Calu3 (cell line): ENCODE data around the gene CGB2. TPM values are rescaled to one million over a fixed set of nuclear protein-coding genes. Genes with fewer than 3 reads are reported as not detected.
"Not testable (repeated sequence)": the region's sequence is repeated elsewhere in the genome, so short reads cannot be mapped to it uniquely, and the experiment has no call there.

Source experiments
- BruUV-seq: library from RNA; stranded (reverse); fragments of 400-500 nt; replicated peaks from 2 replicates; lab custom pipeline; 2021; lab: Mats Ljungman, UMichigan
- CTCF ChIA-PET: fragments of 300-600 bp; sonication (Branson Sonifier 250); formaldehyde crosslinking; loops from one replicate; lab custom pipeline; 2022; ENCODE audit warnings: antibody characterized with exemption; lab: Charles Lee
- DNase-seq: peaks from one replicate; pipeline ENCODE4 v3.0.0; 2022
- H3K27ac Mint-ChIP-seq: one replicate; pipeline ENCODE4 v1.8.0; 2022; ENCODE audit warnings: mixed read lengths; ENCODE audit not compliant: unreplicated experiment
- H3K27me3 Mint-ChIP-seq: one replicate; pipeline ENCODE4 v1.8.0; 2022; ENCODE audit warnings: mixed read lengths; ENCODE audit not compliant: unreplicated experiment
- H3K36me3 Mint-ChIP-seq: one replicate; pipeline ENCODE4 v1.8.0; 2022; ENCODE audit warnings: mild to moderate bottlenecking, moderate library complexity, mixed read lengths; ENCODE audit not compliant: insufficient read depth, unreplicated experiment
- H3K4me1 Mint-ChIP-seq: one replicate; pipeline ENCODE4 v1.8.0; 2022; ENCODE audit warnings: mild to moderate bottlenecking, low read depth, mixed read lengths; ENCODE audit not compliant: unreplicated experiment
- H3K4me3 Mint-ChIP-seq: one replicate; pipeline ENCODE4 v1.8.0; 2022; ENCODE audit warnings: mild to moderate bottlenecking, low read depth, moderate library complexity, mixed read lengths; ENCODE audit not compliant: unreplicated experiment
- H3K9me3 Mint-ChIP-seq: one replicate; pipeline ENCODE4 v1.8.0; 2022; ENCODE audit warnings: low read depth, mixed read lengths; ENCODE audit not compliant: unreplicated experiment
- intact Hi-C: fragments of 100-400 bp; cut with micrococcal nuclease; formaldehyde crosslinking; loops from one replicate; pipeline ENCODE4 v1.10.0; 2022; ENCODE audit not compliant: unreplicated experiment
- total RNA-seq: library from RNA; stranded (reverse); gene quantifications from 2 replicates; pipeline ENCODE4 v1.2.3, GENCODE V29; 2022
- TF ChIP-seq, protein P1 (sequence below): fragments of 200-600 bp; IDR thresholded peaks from one replicate; pipeline ENCODE4 v1.8.0; 2022; ENCODE audit warnings: antibody characterized with exemption; ENCODE audit not compliant: unreplicated experiment

Gene CGB2
- total RNA-seq, 1 experiment from 2014 or later, result 0.52 TPM

GRCh38 chr19:49016067-49016839 lies 15.4 kb upstream of the CGB2 start:
- CTCF ChIA-PET, result no interaction called here
- H3K36me3 Mint-ChIP-seq, result peaks cover 77% of the 10 kb centered on the region
- no peak overlapping the region for H3K27ac Mint-ChIP-seq
- intact Hi-C loops, result no loop called here
- peak overlapping the region; percentile 10 for H3K4me3 Mint-ChIP-seq
- no peaks in the 10 kb centered on the region for H3K9me3 Mint-ChIP-seq
- TF ChIP-seq, protein P1, sequence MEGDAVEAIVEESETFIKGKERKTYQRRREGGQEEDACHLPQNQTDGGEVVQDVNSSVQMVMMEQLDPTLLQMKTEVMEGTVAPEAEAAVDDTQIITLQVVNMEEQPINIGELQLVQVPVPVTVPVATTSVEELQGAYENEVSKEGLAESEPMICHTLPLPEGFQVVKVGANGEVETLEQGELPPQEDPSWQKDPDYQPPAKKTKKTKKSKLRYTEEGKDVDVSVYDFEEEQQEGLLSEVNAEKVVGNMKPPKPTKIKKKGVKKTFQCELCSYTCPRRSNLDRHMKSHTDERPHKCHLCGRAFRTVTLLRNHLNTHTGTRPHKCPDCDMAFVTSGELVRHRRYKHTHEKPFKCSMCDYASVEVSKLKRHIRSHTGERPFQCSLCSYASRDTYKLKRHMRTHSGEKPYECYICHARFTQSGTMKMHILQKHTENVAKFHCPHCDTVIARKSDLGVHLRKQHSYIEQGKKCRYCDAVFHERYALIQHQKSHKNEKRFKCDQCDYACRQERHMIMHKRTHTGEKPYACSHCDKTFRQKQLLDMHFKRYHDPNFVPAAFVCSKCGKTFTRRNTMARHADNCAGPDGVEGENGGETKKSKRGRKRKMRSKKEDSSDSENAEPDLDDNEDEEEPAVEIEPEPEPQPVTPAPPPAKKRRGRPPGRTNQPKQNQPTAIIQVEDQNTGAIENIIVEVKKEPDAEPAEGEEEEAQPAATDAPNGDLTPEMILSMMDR, result no peak
- BruUV-seq, result no TSS peak
- H3K27me3 Mint-ChIP-seq, result peaks cover 18% of the 10 kb centered on the region
- DNase-seq, result no peak
- H3K4me1 Mint-ChIP-seq, result peaks cover 25% of the 10 kb centered on the region

DNA sequence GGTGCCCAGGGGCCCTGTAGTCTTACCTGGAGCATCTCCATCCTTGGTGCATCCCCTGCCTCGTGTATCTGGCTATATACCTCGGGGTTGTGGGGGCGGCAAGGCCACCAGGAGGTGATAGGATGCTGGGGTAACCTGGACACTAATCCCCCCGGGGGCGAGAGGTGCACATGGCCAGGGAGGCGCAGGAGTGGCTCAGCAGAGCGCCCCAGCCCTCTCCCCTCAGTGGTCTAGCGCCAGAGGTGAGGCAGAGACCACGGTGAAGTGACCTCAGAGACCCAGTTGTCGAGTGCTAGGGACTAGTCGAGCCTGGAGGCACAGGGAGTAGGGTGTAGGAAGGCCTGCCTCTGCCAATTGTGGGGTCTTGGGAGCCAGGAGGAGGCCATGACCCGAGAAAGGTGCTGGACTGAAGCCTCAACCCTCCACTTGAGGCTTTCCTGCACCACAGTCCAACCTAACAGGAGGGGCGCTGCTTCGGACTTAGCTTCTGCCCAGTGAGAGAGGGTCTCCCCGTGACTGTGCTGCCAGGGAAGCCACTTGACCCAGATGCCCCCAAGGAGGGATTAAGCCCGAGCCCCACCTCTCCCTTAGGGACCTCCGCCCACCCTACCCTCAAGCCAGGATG lies 14.5 kb upstream of the CGB2 start, which contains the start of gene LHB:
Gene LHB, minus strand, starts transcription at position 51 of the 625 bp plus-strand sequence. Its CDS starts 10 bp downstream, at position 41.
- H3K4me1 Mint-ChIP-seq, result peaks cover 30% of the 10 kb centered on the region
- H3K36me3 Mint-ChIP-seq, result peaks cover 72% of the 10 kb centered on the region
- H3K4me3 Mint-ChIP-seq, result peak within 1 kb of the TSS; percentile 62
- TF ChIP-seq, protein P1, result no peak
- intact Hi-C loops, result no loop called here
- no peaks in the 10 kb centered on the region for H3K9me3 Mint-ChIP-seq
- TSS peak; percentile 12 for BruUV-seq
- CTCF ChIA-PET, result interaction anchor here (0.6 to 2.5 kb wide), 2 partner anchors 56 to 81 kb away, joined by 4 to 13 read pairs; no protein-coding TSS in a partner anchor
- DNase-seq, result no peak
- H3K27ac Mint-ChIP-seq, result no peak within 1 kb of the TSS
- peaks cover 26% of the 10 kb centered on the region for H3K27me3 Mint-ChIP-seq

DNA sequence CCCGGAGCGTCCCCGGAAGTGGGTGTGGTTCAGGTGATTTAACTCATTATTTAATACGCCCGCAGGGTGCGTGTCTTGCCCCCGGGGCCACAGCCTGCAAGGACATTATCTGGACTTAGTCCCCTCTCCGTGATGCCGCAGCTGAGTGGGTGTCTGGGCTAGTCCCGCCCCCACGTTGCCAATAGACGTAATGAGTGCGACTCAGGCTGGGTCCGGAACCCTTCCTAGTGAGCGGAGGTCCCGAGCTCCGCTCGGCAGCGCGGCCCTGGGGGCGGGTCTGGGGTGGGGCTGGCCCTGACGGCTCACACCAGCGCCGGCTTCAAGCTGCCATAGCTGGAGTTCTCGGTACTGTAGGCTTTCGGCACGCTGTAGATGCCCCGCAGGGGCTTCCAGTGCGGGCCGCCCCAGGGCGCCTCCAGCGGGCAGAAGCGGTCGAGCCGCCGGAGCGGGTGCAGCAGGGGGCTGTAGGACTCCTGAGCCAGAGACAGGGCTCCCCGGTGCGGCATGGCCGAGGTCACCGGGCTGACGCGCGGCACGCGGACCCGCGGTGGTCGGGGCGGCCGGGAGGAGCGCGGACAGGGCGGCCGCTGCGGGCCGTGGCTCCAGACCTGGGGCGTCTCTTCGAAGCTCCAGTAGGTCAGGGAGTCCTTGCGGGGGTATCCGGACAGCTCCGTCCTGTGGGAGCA lies 13.9 kb upstream of the CGB2 start:
- TF ChIP-seq, protein P1, result peak; percentile 60
- BruUV-seq, result no TSS peak

GRCh38 chr19:49018388-49019241 lies 13.1 kb upstream of the CGB2 start:
- Mint-ChIP-seq H3K4me3 (peak overlapping the region; percentile 62), H3K36me3 (peaks cover 63% of the 10 kb centered on the region), H3K27me3 (peaks cover 26% of the 10 kb centered on the region), H3K27ac (peak overlapping the region; percentile 6), H3K4me1 (peaks cover 30% of the 10 kb centered on the region)
- DNase-seq, H3K9me3 Mint-ChIP-seq, intact Hi-C loops: not testable (repeated sequence)
- BruUV-seq, result TSS peak; percentile 27
- CTCF ChIA-PET, result interaction anchor here (0.6 to 2.5 kb wide), 7 partner anchors 19 to 55 kb away, joined by 3 to 13 read pairs (median 7); partner anchors contain the start of genes CGB7, GYS1 and RUVBL2

More for the DNA sequence above, 13.9 kb upstream of the CGB2 start:
- intact Hi-C loops, result no loop called here
- CTCF ChIA-PET, result interaction anchor here (0.6 to 2.5 kb wide), 5 partner anchors 20 to 80 kb away, joined by 3 to 13 read pairs (median 4); partner anchors contain the start of gene CGB7
- peak overlapping the region; percentile 62 for H3K4me3 Mint-ChIP-seq
- no peak overlapping the region for H3K27ac Mint-ChIP-seq
- peak; percentile 76 for DNase-seq
- peaks cover 67% of the 10 kb centered on the region for H3K36me3 Mint-ChIP-seq
- H3K9me3 Mint-ChIP-seq, result no peaks in the 10 kb centered on the region
- H3K4me1 Mint-ChIP-seq, result peaks cover 30% of the 10 kb centered on the region
- peaks cover 26% of the 10 kb centered on the region for H3K27me3 Mint-ChIP-seq
